ENCODE measurements around the gene IFNLR1. TPM values are rescaled to one million over a fixed set of nuclear protein-coding genes. Genes with fewer than 3 reads are reported as not detected.
"Not testable (repeated sequence)": the region's sequence is repeated elsewhere in the genome, so short reads cannot be mapped to it uniquely, and the experiment has no call there.

Gene IFNLR1
- total RNA-seq, 6 experiments from 2014 or later: 3.4 to 8.3 (median 4.0) TPM

DNA sequence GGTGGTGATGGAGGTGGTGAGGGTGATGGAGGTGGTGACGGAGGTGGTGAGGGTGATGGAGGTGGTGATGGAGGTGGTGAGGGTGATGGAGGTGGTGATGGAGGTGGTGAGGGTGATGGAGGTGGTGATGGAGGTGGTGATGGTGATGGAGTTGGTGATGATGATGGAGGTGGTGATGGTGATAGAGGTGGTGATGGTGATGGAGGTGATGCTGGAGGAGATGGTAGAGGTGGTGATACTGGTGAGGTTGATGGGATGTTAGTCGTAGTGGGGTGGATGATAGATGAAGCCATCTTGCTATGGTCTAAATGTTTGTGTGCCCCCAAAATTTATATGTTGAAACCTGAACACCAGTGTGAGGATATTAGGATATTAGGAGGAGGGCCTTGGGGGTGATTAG is 25.3 kb upstream of the IFNLR1 start:
- TF ChIP-seq POLR2A (IDR thresholded peaks at IDR 0.05): no peak
- TF ChIP-seq, protein P1, sequence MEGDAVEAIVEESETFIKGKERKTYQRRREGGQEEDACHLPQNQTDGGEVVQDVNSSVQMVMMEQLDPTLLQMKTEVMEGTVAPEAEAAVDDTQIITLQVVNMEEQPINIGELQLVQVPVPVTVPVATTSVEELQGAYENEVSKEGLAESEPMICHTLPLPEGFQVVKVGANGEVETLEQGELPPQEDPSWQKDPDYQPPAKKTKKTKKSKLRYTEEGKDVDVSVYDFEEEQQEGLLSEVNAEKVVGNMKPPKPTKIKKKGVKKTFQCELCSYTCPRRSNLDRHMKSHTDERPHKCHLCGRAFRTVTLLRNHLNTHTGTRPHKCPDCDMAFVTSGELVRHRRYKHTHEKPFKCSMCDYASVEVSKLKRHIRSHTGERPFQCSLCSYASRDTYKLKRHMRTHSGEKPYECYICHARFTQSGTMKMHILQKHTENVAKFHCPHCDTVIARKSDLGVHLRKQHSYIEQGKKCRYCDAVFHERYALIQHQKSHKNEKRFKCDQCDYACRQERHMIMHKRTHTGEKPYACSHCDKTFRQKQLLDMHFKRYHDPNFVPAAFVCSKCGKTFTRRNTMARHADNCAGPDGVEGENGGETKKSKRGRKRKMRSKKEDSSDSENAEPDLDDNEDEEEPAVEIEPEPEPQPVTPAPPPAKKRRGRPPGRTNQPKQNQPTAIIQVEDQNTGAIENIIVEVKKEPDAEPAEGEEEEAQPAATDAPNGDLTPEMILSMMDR (IDR thresholded peaks at IDR 0.05): no peak
- 63% methylated on average over 2 of the region's 2 CpGs for WGBS (ENCODE audit: insufficient coverage, low coverage, low lambda C conversion rate, missing lambda C conversion rate)
- DNase-seq (no peak), ATAC-seq (no peak)
- intact Hi-C loops (cut with DNase I): no loop called here
- Histone ChIP-seq H3K9me3 (no peaks in the 10 kb centered on the region), H3K27ac (no peak overlapping the region), H3K4me1 (no peaks in the 10 kb centered on the region), H3K4me3 (no peak overlapping the region), H3K36me3 (no peaks in the 10 kb centered on the region), H3K27me3 (no peaks in the 10 kb centered on the region)

DNA sequence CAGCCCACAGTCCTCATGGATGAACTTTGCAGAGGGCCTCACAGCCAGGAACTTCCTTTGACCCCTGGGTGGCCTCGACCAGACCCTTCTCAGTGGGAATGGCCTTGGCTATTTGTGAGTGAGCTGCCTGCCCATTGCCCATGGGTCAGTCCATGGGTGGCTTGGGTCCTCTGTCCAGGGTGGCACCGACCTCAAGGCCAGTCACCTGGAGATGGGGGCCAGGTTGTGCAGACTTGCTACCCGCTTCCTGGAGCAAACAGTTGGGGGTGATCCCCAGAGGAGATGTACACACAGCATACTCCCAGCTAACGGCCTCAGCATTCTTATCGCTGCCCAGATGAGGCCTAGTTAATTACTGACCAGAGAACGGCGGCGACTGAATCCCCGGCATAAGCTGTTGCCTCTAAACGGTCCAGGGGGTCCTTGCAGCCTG is 23.1 kb upstream of the IFNLR1 start:
- no peak for DNase-seq
- ATAC-seq: no peak
- intact Hi-C loops (cut with DNase I): no loop called here
- H3K27ac ChIP-seq: no peak overlapping the region
- no peaks in the 10 kb centered on the region for H3K27me3 ChIP-seq
- TF ChIP-seq, protein P1 (IDR thresholded peaks at IDR 0.05): no peak
- no peak for TF ChIP-seq POLR2A (IDR thresholded peaks at IDR 0.05)
- H3K9me3 ChIP-seq: no peaks in the 10 kb centered on the region
- H3K4me1 ChIP-seq: peaks cover 0 to 8% (median 0%) of the 10 kb centered on the region in 4 donors
- no peak overlapping the region for H3K4me3 ChIP-seq
- WGBS (ENCODE audit: insufficient coverage, low coverage, low lambda C conversion rate, missing lambda C conversion rate): 20% methylated on average over 2 of the region's 10 CpGs
- H3K36me3 ChIP-seq: no peaks in the 10 kb centered on the region

DNA sequence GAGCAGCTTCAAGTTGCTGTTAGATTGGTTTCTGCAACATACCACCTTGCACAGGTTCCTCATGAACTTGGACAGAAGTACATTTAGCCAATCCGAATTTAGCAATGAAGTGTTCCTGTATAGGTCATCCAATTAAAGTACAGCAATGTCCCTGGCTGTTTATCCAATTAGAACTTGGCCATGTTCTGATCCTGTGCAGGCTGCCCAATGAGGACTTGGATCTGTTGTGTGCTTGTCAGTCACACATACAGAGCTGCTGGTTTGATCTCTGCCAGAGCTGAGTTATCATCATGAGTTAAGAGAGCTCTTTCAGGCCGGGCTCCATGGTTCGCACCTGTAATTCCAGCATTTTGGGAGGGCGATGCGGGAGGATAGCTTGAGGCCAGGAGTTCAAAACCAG is 22.0 kb upstream of the IFNLR1 start:
- Histone ChIP-seq H3K4me1 (peaks cover 0 to 8% (median 0%) of the 10 kb centered on the region in 4 donors), H3K27ac (no peak overlapping the region), H3K36me3 (no peaks in the 10 kb centered on the region), H3K4me3 (no peak overlapping the region), H3K27me3 (no peaks in the 10 kb centered on the region), H3K9me3 (no peaks in the 10 kb centered on the region)
- DNase-seq: no peak
- TF ChIP-seq, protein P1 (IDR thresholded peaks at IDR 0.05): no peak
- TF ChIP-seq POLR2A (IDR thresholded peaks at IDR 0.05): no peak
- no peak for ATAC-seq
- intact Hi-C loops (cut with DNase I): no loop called here
- WGBS (ENCODE audit: insufficient coverage, low coverage, low lambda C conversion rate, missing lambda C conversion rate): 80% methylated on average over 4 of the region's 5 CpGs

DNA sequence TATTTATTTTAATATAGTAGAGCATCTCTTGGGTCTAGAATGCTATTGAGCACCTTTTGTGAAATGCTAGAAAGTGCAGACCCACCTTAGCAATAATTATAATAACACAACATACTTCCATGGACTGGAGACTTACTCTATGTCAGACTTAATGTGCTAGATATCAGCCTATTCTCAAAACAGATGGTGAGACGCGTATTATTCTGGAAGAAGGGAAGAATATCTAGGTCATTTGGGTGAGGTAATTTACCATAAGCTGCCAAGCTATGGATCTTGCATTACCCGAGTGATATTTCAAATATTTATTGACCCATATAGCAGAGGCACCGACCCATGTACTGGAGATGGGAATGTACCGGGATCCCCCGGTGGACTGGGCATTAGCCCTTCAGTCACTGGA is 20.6 kb upstream of the IFNLR1 start:
- TF ChIP-seq, protein P1 (IDR thresholded peaks at IDR 0.05): no peak
- TF ChIP-seq POLR2A (IDR thresholded peaks at IDR 0.05): no peak
- DNase-seq (no peak), ATAC-seq (no peak)
- Histone ChIP-seq H3K9me3 (no peaks in the 10 kb centered on the region), H3K4me3 (no peak overlapping the region), H3K4me1 (peaks cover 0 to 8% (median 0%) of the 10 kb centered on the region in 4 donors), H3K36me3 (no peaks in the 10 kb centered on the region), H3K27ac (no peak overlapping the region), H3K27me3 (no peaks in the 10 kb centered on the region)
- intact Hi-C loops (cut with DNase I): no loop called here
- WGBS (ENCODE audit: insufficient coverage, low coverage, low lambda C conversion rate, missing lambda C conversion rate): 86% methylated on average over 6 of the region's 6 CpGs

DNA sequence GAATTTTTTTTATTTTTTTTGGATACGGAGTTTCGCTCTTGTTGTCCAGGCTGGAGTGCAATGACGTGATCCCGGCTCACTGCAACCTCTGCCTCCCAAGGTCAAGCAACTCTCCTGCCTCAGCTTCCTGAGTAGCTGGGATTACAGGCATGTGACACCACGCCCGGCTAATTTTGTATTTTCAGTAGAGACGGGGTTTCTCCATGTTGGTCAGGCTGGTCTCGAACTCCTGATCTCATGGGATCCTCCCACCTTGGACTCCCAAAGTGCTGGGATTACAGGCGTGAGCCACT is 20.3 kb upstream of the IFNLR1 start:
- H3K36me3 ChIP-seq; H3K27me3 ChIP-seq; ATAC-seq; intact Hi-C loops (cut with DNase I); DNase-seq; H3K9me3 ChIP-seq; H3K4me3 ChIP-seq; H3K4me1 ChIP-seq; H3K27ac ChIP-seq: not testable (repeated sequence)
- WGBS (ENCODE audit: insufficient coverage, low coverage, low lambda C conversion rate, missing lambda C conversion rate): 62% methylated on average over 8 of the region's 9 CpGs
